GM23338 (cell line): ENCODE measurements around the gene CYYR1. TPM values are rescaled to one million over a fixed set of nuclear protein-coding genes. Genes with fewer than 3 reads are reported as not detected.

Experiments
- ATAC-seq: fragments of 200-7000 bp; cut with Tn5 transposase; 3 replicates; pipeline ENCODE4 v1.9.1; 2020
- DNase-seq: peaks from one replicate; pipeline ENCODE4 v3.0.0-alpha.2; 2015; ENCODE audit warnings: low spot score
- H2AFZ ChIP-seq: fragments of 200-600 bp; sonication (generic); 2 replicates; pipeline ENCODE4 v1.8.0; 2016; ENCODE audit warnings: antibody characterized with exemption, mild to moderate bottlenecking, moderate library complexity
- H3F3A ChIP-seq: fragments of 200-600 bp; sonication (generic); replicated peaks from 2 replicates; pipeline ENCODE4 v1.8.0; 2017; ENCODE audit warnings: antibody characterized with exemption, mixed run types, low read depth
- H3K27ac ChIP-seq: fragments of 200-600 bp; sonication (generic); 2 replicates; pipeline ENCODE4 v1.6.1; 2016; ENCODE audit warnings: low read depth
- H3K27me3 ChIP-seq: fragments of 200-600 bp; sonication (generic); 2 replicates; pipeline ENCODE4 v1.8.0; 2016; ENCODE audit warnings: mild to moderate bottlenecking, mixed run types, moderate library complexity; ENCODE audit not compliant: insufficient read depth
- H3K36me3 ChIP-seq: fragments of 200-600 bp; sonication (generic); 2 replicates; pipeline ENCODE4 v1.8.0; 2016; ENCODE audit warnings: mild to moderate bottlenecking; ENCODE audit not compliant: insufficient read depth
- H3K4me1 ChIP-seq: fragments of 200-600 bp; sonication (generic); 2 replicates; pipeline ENCODE4 v1.8.0; 2016; ENCODE audit warnings: mild to moderate bottlenecking, moderate library complexity; ENCODE audit not compliant: insufficient read depth
- H3K4me2 ChIP-seq: fragments of 200-600 bp; sonication (generic); 2 replicates; pipeline ENCODE4 v1.7.1; 2017; ENCODE audit warnings: mixed run types
- H3K4me3 ChIP-seq: fragments of 200-600 bp; sonication (generic); 2 replicates; pipeline ENCODE4 v1.6.1; 2016; ENCODE audit warnings: mixed run types
- H3K79me2 ChIP-seq: fragments of 200-600 bp; sonication (generic); replicated peaks from 2 replicates; pipeline ENCODE4 v1.8.0; 2017; ENCODE audit warnings: mild to moderate bottlenecking; ENCODE audit not compliant: insufficient read depth
- H3K9me2 ChIP-seq: fragments of 200-600 bp; sonication (generic); 2 replicates; pipeline ENCODE4 v1.8.0; 2017; ENCODE audit not compliant: insufficient read depth
- H4K20me1 ChIP-seq: fragments of 200-600 bp; sonication (generic); replicated peaks from 2 replicates; pipeline ENCODE4 v1.8.0; 2017; ENCODE audit warnings: mild to moderate bottlenecking; ENCODE audit not compliant: insufficient read depth
- H3K27ac Mint-ChIP-seq: 2 replicates; pipeline ENCODE4 v1.8.0; 2020; ENCODE audit warnings: inconsistent platforms, mild to moderate bottlenecking, moderate library complexity, mixed read lengths
- H3K27me3 Mint-ChIP-seq: 3 replicates; pipeline ENCODE4 v1.8.0; 2022; ENCODE audit warnings: low read depth, mild to moderate bottlenecking, moderate library complexity, mixed read lengths, inconsistent platforms; ENCODE audit not compliant: insufficient read depth, poor library complexity
- H3K36me3 Mint-ChIP-seq: 3 replicates; pipeline ENCODE4 v1.8.0; 2021; ENCODE audit warnings: low read depth, mild to moderate bottlenecking, inconsistent platforms, moderate library complexity, mixed read lengths
- H3K4me1 Mint-ChIP-seq: 3 replicates; pipeline ENCODE4 v1.8.0; 2020; ENCODE audit warnings: mild to moderate bottlenecking, inconsistent platforms, mixed read lengths
- H3K4me3 Mint-ChIP-seq: 3 replicates; pipeline ENCODE4 v1.8.0; 2021; ENCODE audit warnings: moderate library complexity, mild to moderate bottlenecking, inconsistent platforms, mixed read lengths
- H3K9me3 Mint-ChIP-seq: 3 replicates; pipeline ENCODE4 v1.8.0; 2020; ENCODE audit warnings: moderate library complexity, mild to moderate bottlenecking, inconsistent platforms, mixed read lengths
- CTCF ChIP-seq, 2 experiments: fragments of 200-600 bp in 1 of 2; sonication (generic) in 1 of 2; conservative IDR thresholded peaks; 2 replicates each; pipeline versions ENCODE4 v1.5.1 to v1.6.1; 2016 to 2017; ENCODE audit warnings: antibody characterized with exemption in 2 of 2, low read depth in 2 of 2, mild to moderate bottlenecking in 2 of 2, moderate library complexity in 1 of 2
- ETS1 ChIP-seq: IDR thresholded peaks from 2 replicates; pipeline ENCODE4 v1.6.1; 2016; ENCODE audit warnings: antibody characterized with exemption
- EZH2 ChIP-seq: fragments of 200-600 bp; sonication (generic); IDR thresholded peaks from one replicate; pipeline ENCODE4 v1.8.0; 2017; ENCODE audit warnings: antibody characterized with exemption, mild to moderate bottlenecking, low read depth; ENCODE audit not compliant: unreplicated experiment
- EZH2phosphoT487 ChIP-seq: fragments of 200-600 bp; sonication (generic); IDR thresholded peaks from one replicate; pipeline ENCODE4 v1.8.1; 2018; ENCODE audit warnings: antibody characterized with exemption; ENCODE audit not compliant: unreplicated experiment
- JUNB ChIP-seq: IDR thresholded peaks from one replicate; pipeline ENCODE4 v1.6.1; 2016; ENCODE audit warnings: antibody characterized with exemption; ENCODE audit not compliant: unreplicated experiment
- NANOG ChIP-seq: IDR thresholded peaks from 2 replicates; pipeline ENCODE4 v1.6.1; 2016; ENCODE audit warnings: antibody characterized with exemption, borderline replicate concordance
- POLR2AphosphoS5 ChIP-seq: IDR thresholded peaks from 2 replicates; pipeline ENCODE4 v1.6.1; 2016; ENCODE audit warnings: antibody characterized with exemption, low read depth
- REST ChIP-seq: IDR thresholded peaks from one replicate; pipeline ENCODE4 v1.6.1; 2018; ENCODE audit warnings: antibody characterized with exemption; ENCODE audit not compliant: unreplicated experiment
- STAT1 ChIP-seq: IDR thresholded peaks from one replicate; pipeline ENCODE4 v1.6.1; 2016; ENCODE audit warnings: antibody characterized with exemption; ENCODE audit not compliant: unreplicated experiment
- ZNF331 ChIP-seq: fragments of 250-450 bp; sonication (Bioruptor Pico); IDR thresholded peaks from 2 replicates; pipeline ENCODE4 v1.5.0; 2020; ENCODE audit warnings: low read depth, mild to moderate bottlenecking, moderate library complexity
- polyA plus RNA-seq: library from polyadenylated mRNA; unstranded; fragments of >200 nt; fragmentation: Nextera tagmentation; extraction: Ambion mirVana; gene quantifications from 2 replicates; pipeline ENCODE4 v1.2.1, GENCODE V29; 2016
- total RNA-seq: library from RNA; depleted of rRNA; stranded (reverse); fragments of >200 nt; shearing (Covaris generic); gene quantifications from 2 replicates; pipeline ENCODE4 v1.2.3, GENCODE V29; 2014

The CYYR1 gene
- total and polyA plus RNA-seq, 2 experiments from 2014 or later, result 23.8 to 25.4 TPM

- Histone ChIP-seq H3K36me3 (no peaks in the 10 kb centered on the region), H3K27ac (no peak overlapping the region), H3K27me3 (no peaks in the 10 kb centered on the region), H3K4me2 (no peak overlapping the region), H3K9me2 (no peaks in the 10 kb centered on the region), H3F3A (no peaks in the 10 kb centered on the region), H3K4me1 (no peaks in the 10 kb centered on the region), H4K20me1 (no peaks in the 10 kb centered on the region), H3K79me2 (no peaks in the 10 kb centered on the region), H2AFZ (no peak overlapping the region), H3K4me3 (no peak overlapping the region)
- DNase-seq (no peak), ATAC-seq (no peak)
- no peak overlapping the region for H3K27ac Mint-ChIP-seq
- peaks cover 2% of the 10 kb centered on the region for H3K27me3 Mint-ChIP-seq
- no peaks in the 10 kb centered on the region for H3K36me3 Mint-ChIP-seq
- TF ChIP-seq EZH2phosphoT487 (no peak), STAT1 (no peak), REST (no peak), CTCF (conservative IDR thresholded peaks at IDR 0.05; ENCODE audit: low read depth in 2 of 2) (no peak), POLR2AphosphoS5 (no peak)
- no peaks in the 10 kb centered on the region for H3K4me1 Mint-ChIP-seq
- no peak overlapping the region for H3K4me3 Mint-ChIP-seq
- H3K9me3 Mint-ChIP-seq, result no peaks in the 10 kb centered on the region
Observed at GRCh38 chr21:26617176-26617575, 44.1 kb upstream of the CYYR1 start.

GRCh38 chr21:26614251-26614650 lies 41.2 kb upstream of the CYYR1 start:
- Mint-ChIP-seq H3K27ac (no peak overlapping the region), H3K36me3 (no peaks in the 10 kb centered on the region)
- H3K27ac ChIP-seq, result no peak overlapping the region
- no peak for TF ChIP-seq STAT1
- no peak for TF ChIP-seq ZNF331 (CRISPR knock-in tag)
- TF ChIP-seq ETS1, result no peak
- no peak for TF ChIP-seq REST
- no peak for TF ChIP-seq JUNB
- no peak for TF ChIP-seq EZH2phosphoT487
- TF ChIP-seq EZH2, result no peak
- no peak for TF ChIP-seq NANOG

More at GRCh38 chr21:26614251-26614650, 41.2 kb upstream of the CYYR1 start:
- H3K27me3 ChIP-seq, result no peaks in the 10 kb centered on the region
- ATAC-seq (no peak), DNase-seq (no peak)
- no peaks in the 10 kb centered on the region for H3K4me1 Mint-ChIP-seq
- no peak overlapping the region for H3K4me2 ChIP-seq
- H3K4me1 ChIP-seq, result no peaks in the 10 kb centered on the region
- H3K79me2 ChIP-seq, result no peaks in the 10 kb centered on the region
- peaks cover 2% of the 10 kb centered on the region for H3K27me3 Mint-ChIP-seq
- no peak overlapping the region for H2AFZ ChIP-seq
- H3K4me3 ChIP-seq, result no peak overlapping the region
- H3K9me2 ChIP-seq, result no peaks in the 10 kb centered on the region; the same call in 1 of the 2 replicates
- H3F3A ChIP-seq, result no peaks in the 10 kb centered on the region
- no peaks in the 10 kb centered on the region for H3K36me3 ChIP-seq
- no peaks in the 10 kb centered on the region; the same call in 2 of the 3 replicates for H3K9me3 Mint-ChIP-seq
- no peak overlapping the region for H3K4me3 Mint-ChIP-seq
- no peaks in the 10 kb centered on the region for H4K20me1 ChIP-seq
